ENCODE measurements around the gene RNF13.

GRCh38 chr3:149872589-149872988 is 59.6 kb downstream of the RNF13 start:
- no peak for TF ChIP-seq TAF1 (IDR thresholded peaks at IDR 0.05; ENCODE audit: borderline replicate concordance, insufficient read depth, low read length)
- TF ChIP-seq, protein P1, sequence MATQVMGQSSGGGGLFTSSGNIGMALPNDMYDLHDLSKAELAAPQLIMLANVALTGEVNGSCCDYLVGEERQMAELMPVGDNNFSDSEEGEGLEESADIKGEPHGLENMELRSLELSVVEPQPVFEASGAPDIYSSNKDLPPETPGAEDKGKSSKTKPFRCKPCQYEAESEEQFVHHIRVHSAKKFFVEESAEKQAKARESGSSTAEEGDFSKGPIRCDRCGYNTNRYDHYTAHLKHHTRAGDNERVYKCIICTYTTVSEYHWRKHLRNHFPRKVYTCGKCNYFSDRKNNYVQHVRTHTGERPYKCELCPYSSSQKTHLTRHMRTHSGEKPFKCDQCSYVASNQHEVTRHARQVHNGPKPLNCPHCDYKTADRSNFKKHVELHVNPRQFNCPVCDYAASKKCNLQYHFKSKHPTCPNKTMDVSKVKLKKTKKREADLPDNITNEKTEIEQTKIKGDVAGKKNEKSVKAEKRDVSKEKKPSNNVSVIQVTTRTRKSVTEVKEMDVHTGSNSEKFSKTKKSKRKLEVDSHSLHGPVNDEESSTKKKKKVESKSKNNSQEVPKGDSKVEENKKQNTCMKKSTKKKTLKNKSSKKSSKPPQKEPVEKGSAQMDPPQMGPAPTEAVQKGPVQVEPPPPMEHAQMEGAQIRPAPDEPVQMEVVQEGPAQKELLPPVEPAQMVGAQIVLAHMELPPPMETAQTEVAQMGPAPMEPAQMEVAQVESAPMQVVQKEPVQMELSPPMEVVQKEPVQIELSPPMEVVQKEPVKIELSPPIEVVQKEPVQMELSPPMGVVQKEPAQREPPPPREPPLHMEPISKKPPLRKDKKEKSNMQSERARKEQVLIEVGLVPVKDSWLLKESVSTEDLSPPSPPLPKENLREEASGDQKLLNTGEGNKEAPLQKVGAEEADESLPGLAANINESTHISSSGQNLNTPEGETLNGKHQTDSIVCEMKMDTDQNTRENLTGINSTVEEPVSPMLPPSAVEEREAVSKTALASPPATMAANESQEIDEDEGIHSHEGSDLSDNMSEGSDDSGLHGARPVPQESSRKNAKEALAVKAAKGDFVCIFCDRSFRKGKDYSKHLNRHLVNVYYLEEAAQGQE (IDR thresholded peaks at IDR 0.05; ENCODE audit: insufficient read depth in 1 of 2, low read depth in 2 of 2, low read length in 2 of 2), result no peak
- no peak for TF ChIP-seq POLR2AphosphoS5 (IDR thresholded peaks at IDR 0.05; ENCODE audit: low read depth, low read length)
- TF ChIP-seq FOXP2 (optimal IDR thresholded peaks at IDR 0.05; ENCODE audit: borderline replicate concordance, extremely low read depth, extremely low read length, insufficient read depth), result no peak
